Calu3 (cell line): ENCODE data around the gene URB1. TPM values are rescaled to one million over a fixed set of nuclear protein-coding genes. Genes with fewer than 3 reads are reported as not detected.
"Not testable (repeated sequence)": the region's sequence is repeated elsewhere in the genome, so short reads cannot be mapped to it uniquely, and the experiment has no call there.

Experiments
- BruUV-seq: library from RNA; stranded (reverse); fragments of 400-500 nt; replicated peaks from 2 replicates; lab custom pipeline; 2021; lab: Mats Ljungman, UMichigan
- CTCF ChIA-PET: fragments of 300-600 bp; sonication (Branson Sonifier 250); formaldehyde crosslinking; loops from one replicate; lab custom pipeline; 2022; ENCODE audit warnings: antibody characterized with exemption; lab: Charles Lee
- DNase-seq: peaks from one replicate; pipeline ENCODE4 v3.0.0; 2022
- H3K27ac Mint-ChIP-seq: one replicate; pipeline ENCODE4 v1.8.0; 2022; ENCODE audit warnings: mixed read lengths; ENCODE audit not compliant: unreplicated experiment
- H3K27me3 Mint-ChIP-seq: one replicate; pipeline ENCODE4 v1.8.0; 2022; ENCODE audit warnings: mixed read lengths; ENCODE audit not compliant: unreplicated experiment
- H3K36me3 Mint-ChIP-seq: one replicate; pipeline ENCODE4 v1.8.0; 2022; ENCODE audit warnings: mild to moderate bottlenecking, moderate library complexity, mixed read lengths; ENCODE audit not compliant: insufficient read depth, unreplicated experiment
- H3K4me1 Mint-ChIP-seq: one replicate; pipeline ENCODE4 v1.8.0; 2022; ENCODE audit warnings: mild to moderate bottlenecking, low read depth, mixed read lengths; ENCODE audit not compliant: unreplicated experiment
- H3K4me3 Mint-ChIP-seq: one replicate; pipeline ENCODE4 v1.8.0; 2022; ENCODE audit warnings: mild to moderate bottlenecking, low read depth, moderate library complexity, mixed read lengths; ENCODE audit not compliant: unreplicated experiment
- H3K9me3 Mint-ChIP-seq: one replicate; pipeline ENCODE4 v1.8.0; 2022; ENCODE audit warnings: low read depth, mixed read lengths; ENCODE audit not compliant: unreplicated experiment
- intact Hi-C: fragments of 100-400 bp; cut with micrococcal nuclease; formaldehyde crosslinking; loops from one replicate; pipeline ENCODE4 v1.10.0; 2022; ENCODE audit not compliant: unreplicated experiment
- total RNA-seq: library from RNA; stranded (reverse); gene quantifications from 2 replicates; pipeline ENCODE4 v1.2.3, GENCODE V29; 2022
- TF ChIP-seq, protein P1 (sequence below): fragments of 200-600 bp; IDR thresholded peaks from one replicate; pipeline ENCODE4 v1.8.0; 2022; ENCODE audit warnings: antibody characterized with exemption; ENCODE audit not compliant: unreplicated experiment

URB1 gene
- total RNA-seq, 1 experiment from 2014 or later, result 16.5 TPM

DNA sequence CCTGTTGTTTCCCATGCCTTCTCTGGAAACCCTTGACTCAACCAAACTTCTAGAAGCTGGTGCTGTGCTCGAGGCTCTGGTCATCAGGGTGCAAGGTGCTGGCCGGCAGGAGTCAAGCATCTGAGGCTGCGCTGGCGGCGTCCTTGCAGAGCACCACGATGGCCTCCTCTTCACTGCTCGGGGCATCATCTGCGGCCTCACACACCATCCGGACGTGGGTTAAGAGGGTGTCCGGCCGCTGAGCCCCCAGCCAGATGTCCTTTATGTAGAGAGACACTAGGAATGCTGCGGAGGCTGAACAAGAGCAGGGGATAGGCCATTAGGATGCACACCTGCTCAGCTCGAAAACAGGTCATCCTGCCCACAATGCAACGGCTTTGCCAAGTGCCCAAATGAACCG lies 78.0 kb downstream of the URB1 start:
- no peaks in the 10 kb centered on the region for H3K4me1 Mint-ChIP-seq
- DNase-seq, result no peak
- intact Hi-C loops, result no loop called here
- H3K4me3 Mint-ChIP-seq, result no peak overlapping the region
- no TSS peak for BruUV-seq
- TF ChIP-seq, protein P1, sequence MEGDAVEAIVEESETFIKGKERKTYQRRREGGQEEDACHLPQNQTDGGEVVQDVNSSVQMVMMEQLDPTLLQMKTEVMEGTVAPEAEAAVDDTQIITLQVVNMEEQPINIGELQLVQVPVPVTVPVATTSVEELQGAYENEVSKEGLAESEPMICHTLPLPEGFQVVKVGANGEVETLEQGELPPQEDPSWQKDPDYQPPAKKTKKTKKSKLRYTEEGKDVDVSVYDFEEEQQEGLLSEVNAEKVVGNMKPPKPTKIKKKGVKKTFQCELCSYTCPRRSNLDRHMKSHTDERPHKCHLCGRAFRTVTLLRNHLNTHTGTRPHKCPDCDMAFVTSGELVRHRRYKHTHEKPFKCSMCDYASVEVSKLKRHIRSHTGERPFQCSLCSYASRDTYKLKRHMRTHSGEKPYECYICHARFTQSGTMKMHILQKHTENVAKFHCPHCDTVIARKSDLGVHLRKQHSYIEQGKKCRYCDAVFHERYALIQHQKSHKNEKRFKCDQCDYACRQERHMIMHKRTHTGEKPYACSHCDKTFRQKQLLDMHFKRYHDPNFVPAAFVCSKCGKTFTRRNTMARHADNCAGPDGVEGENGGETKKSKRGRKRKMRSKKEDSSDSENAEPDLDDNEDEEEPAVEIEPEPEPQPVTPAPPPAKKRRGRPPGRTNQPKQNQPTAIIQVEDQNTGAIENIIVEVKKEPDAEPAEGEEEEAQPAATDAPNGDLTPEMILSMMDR, result no peak
- no peaks in the 10 kb centered on the region for H3K9me3 Mint-ChIP-seq
- CTCF ChIA-PET, result no interaction called here
- no peaks in the 10 kb centered on the region for H3K27me3 Mint-ChIP-seq
- H3K36me3 Mint-ChIP-seq, result peaks cover 10% of the 10 kb centered on the region
- no peak overlapping the region for H3K27ac Mint-ChIP-seq

DNA sequence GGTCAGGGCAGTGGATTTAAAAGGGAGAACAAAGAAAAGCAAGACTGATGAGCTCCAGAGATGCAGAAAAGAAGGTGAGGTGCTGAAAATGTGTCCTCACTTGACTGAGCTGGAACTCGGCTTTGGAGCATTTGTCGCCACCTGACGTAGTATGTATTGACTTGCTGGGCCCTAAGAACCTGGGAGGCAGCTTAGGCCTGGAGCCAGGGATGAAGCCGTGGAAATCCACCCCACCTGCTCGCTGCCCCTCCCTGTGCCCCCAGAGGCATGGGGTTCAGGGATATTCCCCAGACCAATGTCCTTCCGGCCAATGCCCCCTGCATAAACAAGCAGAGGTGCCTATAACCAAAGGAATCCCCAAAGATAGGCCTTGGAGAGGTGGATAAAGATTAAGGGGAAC lies 79.8 kb downstream of the URB1 start:
- intact Hi-C loops, result no loop called here
- no TSS peak for BruUV-seq
- CTCF ChIA-PET, result no interaction called here
- no peak overlapping the region for H3K4me3 Mint-ChIP-seq
- TF ChIP-seq, protein P1, result no peak
- H3K4me1 Mint-ChIP-seq, result no peaks in the 10 kb centered on the region
- H3K27ac Mint-ChIP-seq, result no peak overlapping the region
- H3K9me3 Mint-ChIP-seq, result no peaks in the 10 kb centered on the region
- DNase-seq, result no peak
- peaks cover 12% of the 10 kb centered on the region for H3K36me3 Mint-ChIP-seq
- H3K27me3 Mint-ChIP-seq, result no peaks in the 10 kb centered on the region

DNA sequence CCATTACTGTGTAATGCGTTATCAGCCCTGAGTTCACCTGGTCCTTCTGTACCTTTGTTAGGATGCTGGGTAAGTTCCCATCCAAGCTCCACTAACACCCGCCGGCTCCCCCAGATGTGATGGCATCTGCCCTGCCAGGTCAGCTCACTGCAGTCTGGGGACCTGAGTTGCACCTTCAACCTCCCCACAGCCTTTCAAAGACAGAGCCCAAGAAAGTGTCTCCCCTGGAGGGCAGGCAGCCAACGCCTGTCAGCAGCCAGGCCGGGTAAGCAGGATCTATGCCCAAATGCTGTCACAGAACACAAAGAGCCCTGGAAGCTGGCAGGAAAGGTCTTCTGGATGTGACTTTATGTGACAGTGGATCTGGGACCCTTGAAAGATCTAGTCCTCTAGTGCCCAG lies 80.5 kb downstream of the URB1 start:
- intact Hi-C loops, result no loop called here
- Mint-ChIP-seq H3K9me3 (no peaks in the 10 kb centered on the region), H3K4me3 (no peak overlapping the region), H3K27ac (no peak overlapping the region), H3K4me1 (no peaks in the 10 kb centered on the region), H3K36me3 (peaks cover 14% of the 10 kb centered on the region), H3K27me3 (no peaks in the 10 kb centered on the region)
- TF ChIP-seq, protein P1, result no peak
- BruUV-seq, result no TSS peak
- CTCF ChIA-PET, result no interaction called here
- DNase-seq, result no peak

DNA sequence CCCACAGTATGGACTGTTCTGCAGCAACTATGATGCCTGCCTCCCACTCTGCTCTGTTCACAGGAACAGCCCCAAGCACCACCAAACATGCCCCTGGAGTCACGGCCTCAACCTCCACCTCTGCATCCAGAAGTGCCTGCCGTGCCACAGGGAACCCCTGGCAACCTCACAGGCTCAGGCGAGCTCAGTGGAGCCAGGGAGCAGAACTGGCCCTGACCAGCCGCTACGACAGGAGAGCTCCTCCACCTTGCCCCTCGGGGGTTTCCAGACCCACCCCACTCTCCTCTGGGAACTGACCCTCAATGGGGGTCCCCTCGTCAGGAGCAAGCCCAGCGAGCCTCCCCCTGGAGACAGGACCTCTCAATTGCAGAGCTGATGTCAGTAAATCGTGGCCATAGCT lies 81.2 kb downstream of the URB1 start:
- peaks cover 14% of the 10 kb centered on the region for H3K36me3 Mint-ChIP-seq
- no peaks in the 10 kb centered on the region for H3K9me3 Mint-ChIP-seq
- H3K27me3 Mint-ChIP-seq, result no peaks in the 10 kb centered on the region
- no TSS peak for BruUV-seq
- H3K4me1 Mint-ChIP-seq, result no peaks in the 10 kb centered on the region
- CTCF ChIA-PET, result no interaction called here
- intact Hi-C loops, result no loop called here
- TF ChIP-seq, protein P1, result no peak
- H3K27ac Mint-ChIP-seq, result no peak overlapping the region
- H3K4me3 Mint-ChIP-seq, result no peak overlapping the region
- no peak for DNase-seq

DNA sequence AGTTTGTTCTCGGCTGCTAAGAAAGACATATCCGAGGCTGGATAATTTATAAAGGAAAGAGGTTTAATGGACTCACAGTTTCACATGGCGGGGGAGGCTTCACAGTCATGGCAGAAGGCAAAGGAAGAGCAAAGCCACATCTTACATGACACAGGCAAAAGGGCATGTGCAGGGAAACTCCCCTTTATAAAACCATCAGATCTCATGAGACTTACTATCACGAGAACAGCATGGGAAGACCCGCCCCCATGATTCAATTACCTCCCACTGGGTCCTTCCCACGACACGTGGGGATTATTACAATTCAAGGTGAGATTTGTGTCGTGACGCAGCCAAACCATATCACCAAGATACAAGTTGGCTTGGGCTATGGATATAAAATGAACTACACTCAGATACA lies 81.8 kb downstream of the URB1 start:
- H3K27ac Mint-ChIP-seq, H3K9me3 Mint-ChIP-seq, BruUV-seq, CTCF ChIA-PET, H3K27me3 Mint-ChIP-seq, H3K4me3 Mint-ChIP-seq, H3K4me1 Mint-ChIP-seq, DNase-seq, intact Hi-C loops: not testable (repeated sequence)
- H3K36me3 Mint-ChIP-seq, result peaks cover 14% of the 10 kb centered on the region
